H1 (cell line): ENCODE measurements around the gene CTNND2. TPM values are rescaled to one million over a fixed set of nuclear protein-coding genes. Genes with fewer than 3 reads are reported as not detected.

Experiments
- CTCF ChIA-PET: fragments of 300-600 bp; sonication (Branson Sonifier 250); formaldehyde crosslinking; loops from one replicate; lab custom pipeline; 2021; ENCODE audit not compliant: partially characterized antibody; lab: Charles Lee
- POLR2A ChIA-PET: fragments of 300-600 bp; sonication (Branson Sonifier 250); formaldehyde crosslinking; loops from one replicate; lab custom pipeline; 2021; ENCODE audit warnings: inconsistent platforms; ENCODE audit not compliant: partially characterized antibody; lab: Charles Lee
- DNase-seq, 2 experiments: peaks; one replicate each; pipeline versions ENCODE4 v3.0.0 to v3.0.0-alpha.2; 2010 to 2022; ENCODE audit warnings: low spot score in 2 of 2, low read depth in 1 of 2, mixed read lengths in 1 of 2
- FAIRE-seq: peaks from 2 replicates; lab custom pipeline; 2011; peaks lifted over from hg19 to GRCh38; lab: Jason Lieb, UNC
- H2AFZ ChIP-seq: 2 replicates; pipeline ENCODE4 v1.8.1; 2012; ENCODE audit warnings: low read length, inconsistent platforms
- H2AK5ac ChIP-seq: 2 replicates; pipeline ENCODE4 v1.6.1; 2013; ENCODE audit warnings: low read depth, low read length
- H2BK120ac ChIP-seq: replicated peaks from 2 replicates; pipeline ENCODE3; 2013; ENCODE audit warnings: low read depth, low read length, inconsistent platforms
- H2BK12ac ChIP-seq: 2 replicates; pipeline ENCODE4 v1.6.1; 2013; ENCODE audit warnings: low read depth, low read length
- H2BK15ac ChIP-seq: 2 replicates; pipeline ENCODE4 v1.6.1; 2013; ENCODE audit warnings: low read length
- H2BK20ac ChIP-seq: 2 replicates; pipeline ENCODE4 v1.6.1; 2013; ENCODE audit warnings: low read length
- H2BK5ac ChIP-seq: 2 replicates; pipeline ENCODE4 v1.6.1; 2013; ENCODE audit warnings: low read depth, low read length
- H3K14ac ChIP-seq: 2 replicates; pipeline ENCODE4 v1.6.1; 2013; ENCODE audit warnings: inconsistent platforms; ENCODE audit not compliant: insufficient read length
- H3K18ac ChIP-seq: 2 replicates; pipeline ENCODE4 v1.6.1; 2013; ENCODE audit warnings: low read length; ENCODE audit errors: extremely low read depth
- H3K23ac ChIP-seq: 2 replicates; pipeline ENCODE4 v1.6.1; 2013; ENCODE audit warnings: inconsistent platforms; ENCODE audit not compliant: insufficient read length
- H3K23me2 ChIP-seq: 2 replicates; pipeline ENCODE4 v1.6.1; 2013; ENCODE audit warnings: low read depth, low read length
- H3K27ac ChIP-seq: 2 replicates; pipeline ENCODE4 v1.6.1; 2011; ENCODE audit warnings: low read depth, low read length, inconsistent platforms
- H3K27me3 ChIP-seq, 4 experiments: replicated peaks in 1 of 4; 1 replicate in 1 of 4; 2 replicates in 3 of 4; pipeline versions ENCODE4 v1.6.1 to v1.8.1; 2011 to 2013; ENCODE audit warnings: low read length in 3 of 4, mild to moderate bottlenecking in 3 of 4, inconsistent platforms in 2 of 4, mixed read lengths in 2 of 4, moderate library complexity in 1 of 4; ENCODE audit not compliant: control insufficient read depth in 3 of 4, insufficient read depth in 3 of 4; ENCODE audit errors: extremely low read depth in 1 of 4
- H3K36me3 ChIP-seq, 4 experiments: 2 replicates each; pipeline versions ENCODE4 v1.6.1 to v1.8.1; 2011 to 2013; ENCODE audit warnings: mild to moderate bottlenecking in 4 of 4, low read length in 3 of 4, moderate library complexity in 2 of 4, control low read depth in 1 of 4, inconsistent platforms in 1 of 4; ENCODE audit not compliant: insufficient read depth in 4 of 4, control insufficient read depth in 2 of 4
- H3K4ac ChIP-seq: replicated peaks from 2 replicates; pipeline ENCODE3; 2013; ENCODE audit warnings: low read length, low read depth, mixed read lengths, inconsistent platforms; ENCODE audit not compliant: insufficient read length
- H3K4me1 ChIP-seq, 4 experiments: replicated peaks in 1 of 4; 1 replicate in 1 of 4; 2 replicates in 3 of 4; pipeline versions ENCODE4 v1.6.1 to v1.8.1; 2011 to 2013; ENCODE audit warnings: low read length in 3 of 4, inconsistent platforms in 2 of 4, mixed read lengths in 1 of 4; ENCODE audit not compliant: insufficient read depth in 4 of 4, control insufficient read depth in 3 of 4
- H3K4me2 ChIP-seq, 2 experiments: 2 replicates each; pipeline versions ENCODE4 v1.6.1 to v1.8.1; 2011 to 2013; ENCODE audit warnings: low read depth in 2 of 2, low read length in 2 of 2, control low read depth in 1 of 2, inconsistent platforms in 1 of 2, mild to moderate bottlenecking in 1 of 2; ENCODE audit not compliant: insufficient read depth in 1 of 2
- H3K4me3 ChIP-seq, 4 experiments: fragments of 200-600, 300-600 bp in 1 of 4; sonication (generic), shearing (Covaris generic), sonication (Bioruptor Twin) in 1 of 4; 2 replicates each; pipeline versions ENCODE4 v1.5.1 to v1.8.1; 2011 to 2016; ENCODE audit warnings: low read length in 4 of 4, low read depth in 3 of 4, control low read depth in 2 of 4, inconsistent platforms in 2 of 4, mild to moderate bottlenecking in 2 of 4, mixed read lengths in 1 of 4, moderate library complexity in 1 of 4; ENCODE audit not compliant: insufficient read depth in 2 of 4; ENCODE audit errors: extremely low read depth in 1 of 4
- H3K56ac ChIP-seq: replicated peaks from 2 replicates; pipeline ENCODE3; 2013; ENCODE audit warnings: low read depth, mild to moderate bottlenecking, mixed read lengths, low read length, inconsistent platforms; ENCODE audit not compliant: insufficient read length
- H3K79me1 ChIP-seq: 2 replicates; pipeline ENCODE4 v1.6.1; 2013; ENCODE audit warnings: low read depth, low read length, control low read depth
- H3K79me2 ChIP-seq, 2 experiments: 2 replicates each; pipeline versions ENCODE4 v1.6.1 to v1.8.1; 2012 to 2013; ENCODE audit warnings: low read length in 2 of 2, mild to moderate bottlenecking in 2 of 2, inconsistent platforms in 1 of 2; ENCODE audit not compliant: insufficient read depth in 2 of 2, control insufficient read depth in 1 of 2
- H3K9ac ChIP-seq, 4 experiments: replicated peaks in 1 of 4; 1 replicate in 1 of 4; 2 replicates in 3 of 4; pipeline versions ENCODE4 v1.6.1 to v1.8.1; 2011 to 2013; ENCODE audit warnings: low read depth in 3 of 4, low read length in 3 of 4, control low read depth in 2 of 4, mild to moderate bottlenecking in 2 of 4, moderate library complexity in 2 of 4, inconsistent platforms in 1 of 4; ENCODE audit errors: extremely low read depth in 1 of 4
- H3K9me3 ChIP-seq, 2 experiments: 2 replicates each; pipeline versions ENCODE4 v1.6.1 to v1.8.1; 2012 to 2013; ENCODE audit warnings: mild to moderate bottlenecking in 2 of 2, moderate library complexity in 2 of 2, control low read depth in 1 of 2, inconsistent platforms in 1 of 2, low read depth in 1 of 2, low read length in 1 of 2, mixed read lengths in 1 of 2; ENCODE audit not compliant: insufficient read depth in 2 of 2
- H4K20me1 ChIP-seq, 2 experiments: replicated peaks in 1 of 2; 2 replicates each; pipeline versions ENCODE3 to v1.8.1; 2011 to 2013; ENCODE audit warnings: inconsistent platforms in 2 of 2, low read length in 2 of 2, mild to moderate bottlenecking in 1 of 2; ENCODE audit not compliant: insufficient read depth in 2 of 2, control insufficient read depth in 1 of 2
- H4K5ac ChIP-seq: 2 replicates; pipeline ENCODE4 v1.6.1; 2013; ENCODE audit warnings: low read length, low read depth, mixed read lengths, inconsistent platforms; ENCODE audit not compliant: insufficient read length
- H4K8ac ChIP-seq: 2 replicates; pipeline ENCODE4 v1.8.0; 2013; ENCODE audit warnings: mild to moderate bottlenecking, moderate library complexity, low read length, inconsistent platforms; ENCODE audit not compliant: insufficient read depth; ENCODE audit errors: extremely low read depth
- H4K91ac ChIP-seq: replicated peaks from 2 replicates; pipeline ENCODE3; 2013; ENCODE audit warnings: low read length, mixed read lengths, inconsistent platforms; ENCODE audit not compliant: insufficient read length
- BACH1 ChIP-seq: IDR thresholded peaks from 2 replicates; pipeline ENCODE4 v1.6.1; 2012; ENCODE audit warnings: low read length, improper control_type of control experiment
- BCL11A ChIP-seq, 2 experiments: IDR thresholded peaks; one replicate each; pipeline ENCODE4 v1.6.1; 2011; ENCODE audit warnings: low read depth in 2 of 2, low read length in 2 of 2, mild to moderate bottlenecking in 2 of 2
- BRCA1 ChIP-seq: IDR thresholded peaks from 2 replicates; pipeline ENCODE4 v1.6.1; 2012; ENCODE audit warnings: low read depth, low read length, improper control_type of control experiment
- CHD2 ChIP-seq: IDR thresholded peaks from 2 replicates; pipeline ENCODE4 v1.6.1; 2012; ENCODE audit warnings: low read length, improper control_type of control experiment
- EZH2 ChIP-seq: fragments of 200-600 bp; sonication (generic); IDR thresholded peaks from 2 replicates; pipeline ENCODE4 v1.7.1; 2012; ENCODE audit warnings: low read depth, mild to moderate bottlenecking, moderate library complexity, low read length, inconsistent platforms; ENCODE audit not compliant: severe bottlenecking
- HDAC2 ChIP-seq, 2 experiments: fragments of 300-600 bp in 1 of 2; sonication (generic) in 1 of 2; IDR thresholded peaks; 2 replicates each; pipeline ENCODE4 v1.6.1; 2011 to 2012; ENCODE audit warnings: low read depth in 2 of 2, low read length in 2 of 2, mild to moderate bottlenecking in 2 of 2, moderate library complexity in 2 of 2, borderline replicate concordance in 1 of 2, inconsistent platforms in 1 of 2
- KDM5A ChIP-seq: fragments of 200-600 bp; IDR thresholded peaks from 2 replicates; pipeline ENCODE4 v1.7.1; 2012; ENCODE audit warnings: mild to moderate bottlenecking, low read length, inconsistent platforms, mixed read lengths
- PHF8 ChIP-seq: fragments of 200-600 bp; sonication (generic); conservative IDR thresholded peaks from 2 replicates; pipeline ENCODE4 v1.7.1; 2012; ENCODE audit warnings: low read depth, mild to moderate bottlenecking, inconsistent platforms, low read length, moderate library complexity
- RFX5 ChIP-seq: IDR thresholded peaks from 2 replicates; pipeline ENCODE4 v1.6.1; 2011; ENCODE audit warnings: low read depth, low read length, improper control_type of control experiment, borderline replicate concordance
- SP1 ChIP-seq: IDR thresholded peaks from 2 replicates; pipeline ENCODE4 v1.6.1; 2011; ENCODE audit warnings: low read depth, low read length
- SRF ChIP-seq: IDR thresholded peaks from 2 replicates; pipeline ENCODE4 v1.6.1; 2011; ENCODE audit warnings: mild to moderate bottlenecking, low read depth, low read length, moderate library complexity
- SUZ12 ChIP-seq: fragments of 200-600 bp; sonication (generic); IDR thresholded peaks from 2 replicates; pipeline ENCODE4 v1.6.1; 2012; ENCODE audit warnings: mild to moderate bottlenecking, inconsistent platforms, low read length, moderate library complexity, mixed read lengths
- TCF12 ChIP-seq: IDR thresholded peaks from 2 replicates; pipeline ENCODE4 v1.6.1; 2011; ENCODE audit warnings: low read depth, mild to moderate bottlenecking, low read length
- YY1 ChIP-seq: IDR thresholded peaks from 2 replicates; pipeline ENCODE4 v1.6.1; 2011; ENCODE audit warnings: low read depth, mild to moderate bottlenecking, low read length
- WGBS, 2 experiments: shearing (Covaris generic) in 1 of 2; methylation state at CpG; one replicate each; pipeline versions ENCODE4 v1.1.6 to v1.1.7; 2013 to 2015; ENCODE audit warnings: low lambda C conversion rate in 2 of 2, mixed read lengths in 2 of 2, inconsistent platforms in 1 of 2, low coverage in 1 of 2, missing lambda C conversion rate in 1 of 2; ENCODE audit not compliant: insufficient replicate concordance in 2 of 2, insufficient coverage in 1 of 2, insufficient read length in 1 of 2; ENCODE audit errors: extremely low coverage in 1 of 2, missing lambda C conversion rate in 1 of 2; 5-methylcytosine and 5-hydroxymethylcytosine counted together
- polyA plus RNA-seq, 7 experiments: library from polyadenylated mRNA; depleted of rRNA in 3 of 7; stranded (reverse) in 5 of 7; unstranded in 2 of 7; fragments of >200 nt in 5 of 7; fragments of 200-250 nt in 2 of 7; gene quantifications; 1 replicate in 5 of 7; 2 replicates in 1 of 7; 4 replicates in 1 of 7; pipeline versions ENCODE4 v1.2.1 to v1.2.3, GENCODE V29; 2011 to 2013; ENCODE audit warnings: missing spikeins in 2 of 7, mixed read lengths in 2 of 7
- total RNA-seq: library from RNA; stranded (reverse); fragmentation: NEBNext Ultra II Directional; extraction: Animal tissue kit (Norgen Biotek cat#: 25700); gene quantifications from 2 replicates; pipeline ENCODE4 v1.2.1, GENCODE V29; 2021
- TF ChIP-seq, protein P1 (sequence below): IDR thresholded peaks from 2 replicates; pipeline ENCODE4 v1.6.1; 2012; ENCODE audit warnings: inconsistent platforms

Gene CTNND2
- total and polyA plus RNA-seq, 2 of the 8 experiments (the other 6 are each of a cell fraction or from before 2014, with no cell fraction given) = 7.4 to 14.2 TPM

DNA sequence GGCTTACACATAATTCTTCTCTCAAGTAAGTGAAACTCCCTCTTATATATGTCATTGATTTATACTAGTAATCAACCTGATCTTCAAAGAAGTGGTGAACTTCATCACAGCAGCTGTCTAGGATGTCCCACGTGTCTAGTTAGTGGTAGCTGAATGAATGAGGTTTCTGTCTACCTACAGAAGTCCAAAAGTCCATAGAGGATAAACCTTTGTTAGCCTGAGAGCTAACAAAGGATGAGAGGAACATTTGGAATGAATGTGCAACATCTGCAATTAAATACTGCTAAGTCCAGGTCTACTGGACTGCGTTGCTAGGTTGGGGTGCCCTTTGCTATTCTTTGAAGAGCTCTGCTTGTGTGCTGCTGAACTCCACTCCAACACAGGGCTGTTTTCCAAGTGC, 929.4 kb downstream of the CTNND2 start:
- no peak overlapping the region for H2AK5ac ChIP-seq
- 97% methylated on average over 2 of the region's 2 CpGs; no CpG with 5 or more reads in 1 of the 2 experiments for WGBS, 2 experiments
- no peak overlapping the region for H3K14ac ChIP-seq
- no peak overlapping the region for H2BK20ac ChIP-seq
- H3K4me2 ChIP-seq = no peak overlapping the region
- H3K27ac ChIP-seq = no peak overlapping the region
- H4K20me1 ChIP-seq = no peaks in the 10 kb centered on the region
- no peak overlapping the region for H4K5ac ChIP-seq
- no peak overlapping the region for H4K8ac ChIP-seq
- H3K27me3 ChIP-seq = no peaks in the 10 kb centered on the region
- no peak for FAIRE-seq
- H3K9ac ChIP-seq = no peak overlapping the region
- no peak overlapping the region for H2BK5ac ChIP-seq
- H3K23me2 ChIP-seq = no peaks in the 10 kb centered on the region
- no peaks in the 10 kb centered on the region for H3K36me3 ChIP-seq
- no peak overlapping the region for H2AFZ ChIP-seq
- H2BK15ac ChIP-seq = no peak overlapping the region
- H3K18ac ChIP-seq = no peak overlapping the region
- no peak overlapping the region for H3K23ac ChIP-seq
- no peak overlapping the region for H2BK120ac ChIP-seq
- no peaks in the 10 kb centered on the region for H3K79me1 ChIP-seq
- no peaks in the 10 kb centered on the region for H3K9me3 ChIP-seq
- H3K4me3 ChIP-seq = no peak overlapping the region
- DNase-seq = no peak
- no peak overlapping the region for H4K91ac ChIP-seq
- no peak overlapping the region for H3K56ac ChIP-seq
- H3K79me2 ChIP-seq = no peaks in the 10 kb centered on the region
- H2BK12ac ChIP-seq = no peak overlapping the region
- ChIA-PET CTCF (interaction anchor here (1.7 to 5.2 kb wide), 2 partner anchors 10 to 13 kb away, joined by 5 to 35 read pairs; no protein-coding TSS in a partner anchor), POLR2A (no interaction called here)
- H3K4ac ChIP-seq = no peak overlapping the region
- no peaks in the 10 kb centered on the region for H3K4me1 ChIP-seq
- TF ChIP-seq EZH2 (no peak), YY1 (no peak), SP1 (no peak), TCF12 (no peak), PHF8 (no peak), KDM5A (no peak), SRF (no peak), RFX5 (no peak), HDAC2 (IDR thresholded peaks at IDR 0.05; ENCODE audit: borderline replicate concordance in 1 of 2, low read depth in 2 of 2, low read length in 2 of 2) (no peak), CHD2 (no peak), SUZ12 (no peak), BACH1 (no peak), BCL11A (IDR thresholded peaks at IDR 0.05; ENCODE audit: low read depth in 2 of 2, low read length in 2 of 2) (no peak), BRCA1 (no peak)
- TF ChIP-seq, protein P1, sequence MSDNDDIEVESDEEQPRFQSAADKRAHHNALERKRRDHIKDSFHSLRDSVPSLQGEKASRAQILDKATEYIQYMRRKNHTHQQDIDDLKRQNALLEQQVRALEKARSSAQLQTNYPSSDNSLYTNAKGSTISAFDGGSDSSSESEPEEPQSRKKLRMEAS = no peak
